Retinal pigment epithelial cell (primary cell): ENCODE measurements around the gene SEPSECS.

Source experiments
- DNase-seq: peaks from one replicate; pipeline ENCODE4 v3.0.0-alpha.2; 2010; ENCODE audit warnings: low read depth
- H3K4me3 ChIP-seq: 2 replicates; pipeline ENCODE4 v1.5.1; 2011; ENCODE audit warnings: mild to moderate bottlenecking, low read length, control low read depth, moderate library complexity
- TF ChIP-seq, protein P1 (sequence below): conservative IDR thresholded peaks from 2 replicates; pipeline ENCODE4 v1.5.1; 2011; ENCODE audit warnings: low read depth, low read length, control low read depth, inconsistent platforms

SEPSECS gene

GRCh38 chr4:25159837-25160713 lies at the start of gene SEPSECS:
SEPSECS (minus strand) TSS chr4:25160449; CDS start chr4:25160369, 80 bp downstream.
- peak; percentile 92 for DNase-seq
- TF ChIP-seq, protein P1, sequence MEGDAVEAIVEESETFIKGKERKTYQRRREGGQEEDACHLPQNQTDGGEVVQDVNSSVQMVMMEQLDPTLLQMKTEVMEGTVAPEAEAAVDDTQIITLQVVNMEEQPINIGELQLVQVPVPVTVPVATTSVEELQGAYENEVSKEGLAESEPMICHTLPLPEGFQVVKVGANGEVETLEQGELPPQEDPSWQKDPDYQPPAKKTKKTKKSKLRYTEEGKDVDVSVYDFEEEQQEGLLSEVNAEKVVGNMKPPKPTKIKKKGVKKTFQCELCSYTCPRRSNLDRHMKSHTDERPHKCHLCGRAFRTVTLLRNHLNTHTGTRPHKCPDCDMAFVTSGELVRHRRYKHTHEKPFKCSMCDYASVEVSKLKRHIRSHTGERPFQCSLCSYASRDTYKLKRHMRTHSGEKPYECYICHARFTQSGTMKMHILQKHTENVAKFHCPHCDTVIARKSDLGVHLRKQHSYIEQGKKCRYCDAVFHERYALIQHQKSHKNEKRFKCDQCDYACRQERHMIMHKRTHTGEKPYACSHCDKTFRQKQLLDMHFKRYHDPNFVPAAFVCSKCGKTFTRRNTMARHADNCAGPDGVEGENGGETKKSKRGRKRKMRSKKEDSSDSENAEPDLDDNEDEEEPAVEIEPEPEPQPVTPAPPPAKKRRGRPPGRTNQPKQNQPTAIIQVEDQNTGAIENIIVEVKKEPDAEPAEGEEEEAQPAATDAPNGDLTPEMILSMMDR: no peak
- peak within 1 kb of the TSS; percentile 89 for H3K4me3 ChIP-seq

DNA sequence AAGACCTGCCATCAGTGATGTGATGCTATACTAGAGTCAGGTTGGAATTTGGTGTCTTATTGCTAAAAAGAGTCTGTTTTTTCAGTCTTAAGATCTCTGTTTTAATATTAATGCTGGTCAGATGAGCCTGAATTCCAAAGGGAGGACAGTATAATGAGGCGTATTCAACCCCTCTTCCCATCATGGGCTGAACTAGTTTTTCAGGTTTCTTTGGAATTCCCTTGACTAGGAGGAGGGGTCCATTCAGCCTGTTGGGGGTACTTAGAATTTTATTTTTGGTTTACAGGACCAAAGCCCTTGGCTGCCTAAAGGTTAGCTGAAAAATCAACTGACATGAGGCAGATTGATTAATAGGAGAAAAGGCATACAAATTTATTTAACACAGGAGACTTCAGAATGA lies 49.5 kb upstream of the SEPSECS start:
- no peak for DNase-seq
- H3K4me3 ChIP-seq: no peak overlapping the region
- TF ChIP-seq, protein P1: no peak

DNA sequence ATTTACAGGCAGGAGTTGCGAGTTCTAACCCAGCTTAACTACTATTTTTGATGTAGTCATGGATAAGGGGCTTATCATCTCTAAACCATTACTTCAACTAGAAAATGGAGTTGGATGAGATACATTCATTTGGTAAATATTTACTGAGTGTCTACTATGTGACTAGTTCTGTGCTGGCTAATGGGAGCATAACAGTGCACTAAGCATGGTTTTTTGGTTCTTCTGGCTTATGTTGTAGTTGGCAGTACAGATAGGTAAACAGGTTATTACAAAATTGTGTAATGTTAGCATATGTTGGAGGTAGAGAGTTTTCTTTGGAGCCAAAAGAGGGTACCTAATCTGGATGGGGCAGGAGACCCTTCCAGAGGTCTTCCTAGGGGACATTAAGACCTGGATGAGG lies 47.7 kb upstream of the SEPSECS start:
- no peak for DNase-seq
- TF ChIP-seq, protein P1: no peak
- H3K4me3 ChIP-seq: no peak overlapping the region

GRCh38 chr4:25198713-25199112 lies 38.5 kb upstream of the SEPSECS start:
- H3K4me3 ChIP-seq: no peak overlapping the region
- DNase-seq: no peak
- TF ChIP-seq, protein P1: no peak

GRCh38 chr4:25190407-25190806 lies 30.2 kb upstream of the SEPSECS start:
- TF ChIP-seq, protein P1: no peak

DNA sequence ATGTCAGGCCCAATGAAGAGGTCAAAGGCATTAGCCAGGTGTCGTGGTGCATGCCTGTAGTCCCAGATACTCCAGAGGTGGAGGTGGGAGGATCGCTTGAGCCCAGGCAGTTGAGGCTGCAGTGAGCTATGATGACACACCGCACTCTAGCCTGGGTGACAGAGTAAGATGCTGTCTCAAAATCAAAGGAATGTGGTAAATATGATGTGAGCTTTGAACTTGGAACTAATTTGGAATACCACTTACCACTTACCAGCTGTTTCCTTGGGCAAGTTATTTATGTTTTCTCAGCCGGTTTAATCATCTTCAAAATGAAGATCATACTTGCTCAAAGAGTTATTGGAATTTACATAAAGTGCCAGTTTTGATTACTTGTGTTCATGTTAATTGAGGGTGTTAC lies 23.8 kb upstream of the SEPSECS start:
- H3K4me3 ChIP-seq: no peak overlapping the region
- no peak for DNase-seq
- TF ChIP-seq, protein P1: no peak

More at GRCh38 chr4:25190407-25190806, 30.2 kb upstream of the SEPSECS start:
- DNase-seq: no peak
- H3K4me3 ChIP-seq: no peak overlapping the region

DNA sequence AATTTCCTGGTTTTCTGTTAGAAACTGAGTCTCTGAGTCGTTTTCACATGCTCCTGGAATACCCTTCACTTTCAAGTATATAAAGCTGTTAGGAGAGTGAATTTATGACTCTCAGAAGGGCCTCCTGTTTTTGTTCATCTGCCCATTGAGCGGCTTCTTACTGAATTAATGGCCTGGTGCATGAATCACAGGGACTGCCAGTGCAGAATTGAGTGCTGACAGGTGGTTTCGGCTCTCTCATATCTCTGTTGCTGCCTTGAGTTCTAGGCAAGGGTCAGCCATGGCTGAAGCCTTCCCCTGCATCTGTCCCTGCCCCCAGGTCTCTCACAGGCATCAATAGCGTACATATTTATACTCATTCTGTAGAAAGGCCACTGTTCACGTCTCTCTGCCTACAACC lies 22.7 kb upstream of the SEPSECS start:
- no peak overlapping the region for H3K4me3 ChIP-seq

More for the DNA sequence above, 22.7 kb upstream of the SEPSECS start:
- no peak for DNase-seq
- TF ChIP-seq, protein P1: no peak
